ENCODE data around the gene SCAMP2.

- no peak for TF ChIP-seq CREB1 (CRISPR knock-in tag; IDR thresholded peaks at IDR 0.05)
- TF ChIP-seq ZNF263 (CRISPR knock-in tag; IDR thresholded peaks at IDR 0.05; ENCODE audit: low read depth): no peak
- no peak for TF ChIP-seq KAT7 (CRISPR knock-in tag; IDR thresholded peaks at IDR 0.05; ENCODE audit: borderline replicate concordance)
- TF ChIP-seq NFYB (CRISPR knock-in tag; conservative IDR thresholded peaks at IDR 0.05; ENCODE audit: low read depth): no peak
- TF ChIP-seq, protein P1, sequence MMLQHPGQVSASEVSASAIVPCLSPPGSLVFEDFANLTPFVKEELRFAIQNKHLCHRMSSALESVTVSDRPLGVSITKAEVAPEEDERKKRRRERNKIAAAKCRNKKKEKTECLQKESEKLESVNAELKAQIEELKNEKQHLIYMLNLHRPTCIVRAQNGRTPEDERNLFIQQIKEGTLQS (CRISPR knock-in tag; conservative IDR thresholded peaks at IDR 0.05): no peak
- no peak for TF ChIP-seq AR (CRISPR knock-in tag; IDR thresholded peaks at IDR 0.05)
Measured at GRCh38 chr15:74901612-74902063, 28.5 kb upstream of the SCAMP2 start.

Measured in WTC11 (cell line).